Calu3 (cell line): ENCODE data around the gene WDR64. TPM values are rescaled to one million over a fixed set of nuclear protein-coding genes. Genes with fewer than 3 reads are reported as not detected.
A peak's percentile ranks its signal among the peaks of the same experiment; 100 is the strongest.

Experiments used
- BruUV-seq: library from RNA; stranded (reverse); fragments of 400-500 nt; replicated peaks from 2 replicates; lab custom pipeline; 2021; lab: Mats Ljungman, UMichigan
- CTCF ChIA-PET: fragments of 300-600 bp; sonication (Branson Sonifier 250); formaldehyde crosslinking; loops from one replicate; lab custom pipeline; 2022; ENCODE audit warnings: antibody characterized with exemption; lab: Charles Lee
- DNase-seq: peaks from one replicate; pipeline ENCODE4 v3.0.0; 2022
- H3K27ac Mint-ChIP-seq: one replicate; pipeline ENCODE4 v1.8.0; 2022; ENCODE audit warnings: mixed read lengths; ENCODE audit not compliant: unreplicated experiment
- H3K27me3 Mint-ChIP-seq: one replicate; pipeline ENCODE4 v1.8.0; 2022; ENCODE audit warnings: mixed read lengths; ENCODE audit not compliant: unreplicated experiment
- H3K36me3 Mint-ChIP-seq: one replicate; pipeline ENCODE4 v1.8.0; 2022; ENCODE audit warnings: mild to moderate bottlenecking, moderate library complexity, mixed read lengths; ENCODE audit not compliant: insufficient read depth, unreplicated experiment
- H3K4me1 Mint-ChIP-seq: one replicate; pipeline ENCODE4 v1.8.0; 2022; ENCODE audit warnings: mild to moderate bottlenecking, low read depth, mixed read lengths; ENCODE audit not compliant: unreplicated experiment
- H3K4me3 Mint-ChIP-seq: one replicate; pipeline ENCODE4 v1.8.0; 2022; ENCODE audit warnings: mild to moderate bottlenecking, low read depth, moderate library complexity, mixed read lengths; ENCODE audit not compliant: unreplicated experiment
- H3K9me3 Mint-ChIP-seq: one replicate; pipeline ENCODE4 v1.8.0; 2022; ENCODE audit warnings: low read depth, mixed read lengths; ENCODE audit not compliant: unreplicated experiment
- intact Hi-C: fragments of 100-400 bp; cut with micrococcal nuclease; formaldehyde crosslinking; loops from one replicate; pipeline ENCODE4 v1.10.0; 2022; ENCODE audit not compliant: unreplicated experiment
- total RNA-seq: library from RNA; stranded (reverse); gene quantifications from 2 replicates; pipeline ENCODE4 v1.2.3, GENCODE V29; 2022
- TF ChIP-seq, protein P1 (sequence below): fragments of 200-600 bp; IDR thresholded peaks from one replicate; pipeline ENCODE4 v1.8.0; 2022; ENCODE audit warnings: antibody characterized with exemption; ENCODE audit not compliant: unreplicated experiment

Gene WDR64
- total RNA-seq, 1 experiment from 2014 or later, result not detected

DNA sequence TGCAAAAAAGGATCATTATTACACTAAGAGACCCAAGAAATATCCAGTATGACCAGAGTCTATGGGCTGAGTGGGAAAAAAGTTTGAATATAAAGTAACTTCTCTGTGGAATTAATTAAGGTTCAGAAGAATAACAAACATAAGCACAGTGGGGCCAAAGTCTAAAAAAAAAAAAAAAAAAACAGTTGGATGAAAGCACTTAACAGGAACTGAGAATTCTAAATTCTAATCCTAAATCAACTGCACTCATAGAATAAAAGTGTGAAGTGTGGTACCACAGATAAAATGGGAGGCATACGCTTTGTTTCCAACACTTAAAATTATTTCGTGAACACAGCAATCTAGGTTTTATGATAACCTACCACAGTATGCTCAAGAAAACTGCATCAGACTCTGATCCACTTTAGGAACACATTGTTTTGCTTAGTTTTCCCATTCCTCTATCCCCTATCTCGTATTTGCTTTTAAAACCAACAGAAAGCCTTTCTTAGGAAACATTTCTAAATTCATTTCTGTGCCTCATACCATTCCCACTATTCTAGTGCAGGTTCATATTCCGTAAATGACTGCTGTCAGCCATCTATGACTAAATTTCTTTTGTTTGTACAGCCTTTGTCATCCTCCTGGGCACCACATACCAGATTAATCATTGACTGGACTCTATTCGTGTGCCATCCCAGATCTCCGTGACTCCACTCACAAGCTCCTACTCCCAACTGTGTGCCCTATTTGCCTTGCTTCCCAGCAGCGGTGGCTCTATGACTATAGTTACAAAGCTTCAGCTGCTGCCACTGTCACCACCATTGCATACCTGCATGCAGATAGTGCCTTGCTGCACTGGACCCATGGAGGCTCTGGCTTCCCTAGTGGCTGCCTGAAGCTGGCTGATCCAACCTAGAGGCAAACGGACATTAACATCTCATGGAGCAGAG lies 36.8 kb upstream of the WDR64 start:
- CTCF ChIA-PET, result interaction anchor here (0.6 to 1.3 kb wide), 3 partner anchors 9 to 12 kb away, joined by 3 to 6 read pairs (median 4); no protein-coding TSS in a partner anchor
- Mint-ChIP-seq H3K36me3 (peaks cover 12% of the 10 kb centered on the region), H3K27ac (peak overlapping the region; percentile 80), H3K4me1 (peaks cover 42% of the 10 kb centered on the region), H3K9me3 (no peaks in the 10 kb centered on the region), H3K27me3 (no peaks in the 10 kb centered on the region), H3K4me3 (peak overlapping the region; percentile 57)
- TSS peak; percentile 16 for BruUV-seq
- DNase-seq, result peak; percentile 51
- TF ChIP-seq, protein P1, sequence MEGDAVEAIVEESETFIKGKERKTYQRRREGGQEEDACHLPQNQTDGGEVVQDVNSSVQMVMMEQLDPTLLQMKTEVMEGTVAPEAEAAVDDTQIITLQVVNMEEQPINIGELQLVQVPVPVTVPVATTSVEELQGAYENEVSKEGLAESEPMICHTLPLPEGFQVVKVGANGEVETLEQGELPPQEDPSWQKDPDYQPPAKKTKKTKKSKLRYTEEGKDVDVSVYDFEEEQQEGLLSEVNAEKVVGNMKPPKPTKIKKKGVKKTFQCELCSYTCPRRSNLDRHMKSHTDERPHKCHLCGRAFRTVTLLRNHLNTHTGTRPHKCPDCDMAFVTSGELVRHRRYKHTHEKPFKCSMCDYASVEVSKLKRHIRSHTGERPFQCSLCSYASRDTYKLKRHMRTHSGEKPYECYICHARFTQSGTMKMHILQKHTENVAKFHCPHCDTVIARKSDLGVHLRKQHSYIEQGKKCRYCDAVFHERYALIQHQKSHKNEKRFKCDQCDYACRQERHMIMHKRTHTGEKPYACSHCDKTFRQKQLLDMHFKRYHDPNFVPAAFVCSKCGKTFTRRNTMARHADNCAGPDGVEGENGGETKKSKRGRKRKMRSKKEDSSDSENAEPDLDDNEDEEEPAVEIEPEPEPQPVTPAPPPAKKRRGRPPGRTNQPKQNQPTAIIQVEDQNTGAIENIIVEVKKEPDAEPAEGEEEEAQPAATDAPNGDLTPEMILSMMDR, result no peak
- intact Hi-C loops, result loop anchor here (1.0 to 10.0 kb wide), 2 partner anchors 12 to 369 kb away; no protein-coding TSS in a partner anchor

DNA sequence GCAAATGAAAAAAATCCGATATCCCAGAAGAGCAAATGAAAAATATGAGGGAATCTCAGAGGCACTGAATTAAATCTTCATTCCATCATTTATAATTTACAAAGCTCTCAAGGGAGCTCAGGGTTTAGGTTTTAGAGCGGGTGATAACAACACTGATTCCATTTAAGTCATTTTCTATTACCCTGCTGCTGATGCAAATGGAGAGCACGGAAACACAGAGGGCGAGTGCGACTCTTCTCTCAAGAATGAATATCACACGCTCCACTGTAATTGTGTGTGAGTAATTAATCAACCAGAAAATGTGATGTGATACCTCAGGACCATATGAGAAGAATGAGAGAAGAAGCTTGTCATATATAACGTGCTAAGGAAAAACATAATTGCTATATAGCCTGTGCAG lies 34.7 kb upstream of the WDR64 start:
- DNase-seq, result no peak
- Mint-ChIP-seq H3K9me3 (no peaks in the 10 kb centered on the region), H3K27ac (no peak overlapping the region), H3K36me3 (peaks cover 11% of the 10 kb centered on the region), H3K4me3 (no peak overlapping the region), H3K4me1 (peaks cover 54% of the 10 kb centered on the region), H3K27me3 (no peaks in the 10 kb centered on the region)
- intact Hi-C loops, result loop anchor here (10.0 kb wide), 1 partner anchor 367 kb away; no protein-coding TSS in a partner anchor
- TF ChIP-seq, protein P1, result no peak
- CTCF ChIA-PET, result no interaction called here
- no TSS peak for BruUV-seq

DNA sequence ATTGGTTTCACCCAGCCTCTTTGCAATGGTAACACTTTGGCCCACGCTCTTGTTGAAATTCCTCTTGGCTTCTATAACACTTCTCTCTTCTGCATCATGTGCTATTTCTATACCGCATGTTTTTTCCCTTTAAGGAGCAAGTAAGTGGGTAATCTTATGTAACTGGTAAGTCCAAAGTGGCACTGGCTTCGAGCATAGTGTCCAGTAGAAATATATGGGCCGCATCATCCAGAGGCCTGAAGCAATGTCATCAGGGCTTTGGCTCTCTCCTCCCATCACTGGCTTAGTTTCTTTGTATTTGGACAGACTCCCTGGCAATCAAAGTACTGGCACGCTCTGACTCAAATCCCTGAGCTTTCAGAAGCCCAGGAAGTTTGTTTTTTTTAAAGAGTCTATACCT lies 29.4 kb upstream of the WDR64 start:
- Mint-ChIP-seq H3K4me1 (peaks cover 48% of the 10 kb centered on the region), H3K27me3 (no peaks in the 10 kb centered on the region), H3K9me3 (no peaks in the 10 kb centered on the region), H3K4me3 (no peak overlapping the region), H3K36me3 (no peaks in the 10 kb centered on the region), H3K27ac (no peak overlapping the region)
- CTCF ChIA-PET, result interaction anchor here (0.8 kb wide), 1 partner anchor 12 kb away, joined by 4 read pairs; no protein-coding TSS in a partner anchor
- DNase-seq, result no peak
- intact Hi-C loops, result no loop called here
- no TSS peak for BruUV-seq
- TF ChIP-seq, protein P1, result no peak

DNA sequence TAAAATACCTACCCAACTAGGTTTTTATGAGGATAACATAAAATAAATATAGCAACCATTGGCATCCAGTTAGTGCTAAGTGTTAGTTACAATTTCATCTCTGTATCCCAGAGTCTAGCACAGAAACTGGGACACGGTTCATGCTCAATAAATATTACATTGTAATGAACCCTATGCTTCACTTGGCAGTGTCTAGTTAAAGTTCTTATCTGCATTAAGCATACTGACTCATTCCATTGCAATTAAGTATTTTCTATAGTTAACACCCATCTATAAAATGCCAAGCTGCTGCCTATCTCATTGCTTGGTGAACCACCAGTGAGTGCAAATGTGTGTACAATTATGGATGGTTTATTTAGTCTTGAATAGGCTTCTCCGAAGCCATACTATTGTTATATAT lies 27.1 kb upstream of the WDR64 start:
- H3K36me3 Mint-ChIP-seq, result no peaks in the 10 kb centered on the region
- H3K27me3 Mint-ChIP-seq, result no peaks in the 10 kb centered on the region
- no peak for DNase-seq
- no peak overlapping the region for H3K27ac Mint-ChIP-seq
- peaks cover 38% of the 10 kb centered on the region for H3K4me1 Mint-ChIP-seq
- CTCF ChIA-PET, result interaction anchor here (4.3 kb wide), 1 partner anchor 14 kb away, joined by 29 read pairs; no protein-coding TSS in a partner anchor
- no TSS peak for BruUV-seq
- no peaks in the 10 kb centered on the region for H3K9me3 Mint-ChIP-seq
- H3K4me3 Mint-ChIP-seq, result no peak overlapping the region
- TF ChIP-seq, protein P1, result no peak
- intact Hi-C loops, result loop anchor here (5.0 kb wide), 1 partner anchor 212 kb away; no protein-coding TSS in a partner anchor
